IMR-90 (cell line): ENCODE data around the gene ARMC5. TPM values are rescaled to one million over a fixed set of nuclear protein-coding genes. Genes with fewer than 3 reads are reported as not detected.

ENCODE experiments used
- ATAC-seq: fragments of 200-7000 bp; cut with Tn5 transposase; 2 replicates; pipeline ENCODE4 v1.9.1; 2020; ENCODE audit warnings: low read depth, mild to moderate bottlenecking, moderate library complexity
- BruUV-seq: library from RNA; stranded (reverse); fragments of 400-500 nt; replicated peaks from 2 replicates; lab custom pipeline; 2021; lab: Mats Ljungman, UMichigan
- CTCF ChIA-PET: fragments of 300-600 bp; formaldehyde crosslinking; extraction: SDS; loops from one replicate; lab custom pipeline; 2021; ENCODE audit warnings: antibody characterized with exemption; lab: Yijun Ruan, JAX
- POLR2A ChIA-PET: fragments of 300-600 bp; sonication (Branson Sonifier 250); formaldehyde crosslinking; loops from one replicate; lab custom pipeline; 2022; ENCODE audit warnings: antibody characterized with exemption; ENCODE audit not compliant: unreplicated experiment; lab: Charles Lee
- DNase-seq: peaks from one replicate; pipeline ENCODE4 v3.0.0; 2013
- H2AFZ ChIP-seq: replicated peaks from 2 replicates; pipeline ENCODE3; 2013; ENCODE audit warnings: low read length, mild to moderate bottlenecking; ENCODE audit not compliant: poor library complexity
- H2AK5ac ChIP-seq: 2 replicates; pipeline ENCODE4 v1.6.1; 2013; ENCODE audit warnings: low read depth, low read length, inconsistent platforms
- H2AK9ac ChIP-seq: replicated peaks from 2 replicates; pipeline ENCODE3; 2013; ENCODE audit warnings: mild to moderate bottlenecking, low read depth, low read length, moderate library complexity; ENCODE audit not compliant: poor library complexity
- H2BK120ac ChIP-seq: 2 replicates; pipeline ENCODE4 v1.6.1; 2013; ENCODE audit warnings: low read depth, low read length, inconsistent platforms
- H2BK15ac ChIP-seq: 3 replicates; pipeline ENCODE4 v1.6.1; 2013; ENCODE audit warnings: low read depth, low read length, inconsistent platforms
- H2BK20ac ChIP-seq: 2 replicates; pipeline ENCODE4 v1.6.1; 2013; ENCODE audit warnings: low read depth, mild to moderate bottlenecking, inconsistent platforms, low read length, moderate library complexity
- H2BK5ac ChIP-seq: 2 replicates; pipeline ENCODE4 v1.6.1; 2013; ENCODE audit warnings: mild to moderate bottlenecking, low read depth, low read length, inconsistent platforms; ENCODE audit not compliant: poor library complexity, severe bottlenecking
- H3K14ac ChIP-seq: replicated peaks from 2 replicates; pipeline ENCODE4 v1.6.1; 2013; ENCODE audit warnings: low read depth, low read length, inconsistent platforms
- H3K18ac ChIP-seq: 2 replicates; pipeline ENCODE4 v1.6.1; 2013; ENCODE audit warnings: low read depth, low read length, control low read depth
- H3K23ac ChIP-seq: 2 replicates; pipeline ENCODE4 v1.6.1; 2013; ENCODE audit warnings: low read depth, low read length, inconsistent platforms
- H3K27ac ChIP-seq: 2 replicates; pipeline ENCODE4 v1.5.1; 2013; ENCODE audit warnings: mild to moderate bottlenecking, control low read depth, low read length; ENCODE audit not compliant: insufficient read depth
- H3K27me3 ChIP-seq: 2 replicates; pipeline ENCODE4 v1.6.1; 2013; ENCODE audit warnings: low read length; ENCODE audit not compliant: control insufficient read depth, insufficient read depth
- H3K36me3 ChIP-seq: 2 replicates; pipeline ENCODE4 v1.6.1; 2013; ENCODE audit warnings: low read length, mixed read lengths; ENCODE audit not compliant: control insufficient read depth, insufficient read depth
- H3K4ac ChIP-seq: 2 replicates; pipeline ENCODE4 v1.6.1; 2013; ENCODE audit warnings: low read depth, low read length, inconsistent platforms
- H3K4me1 ChIP-seq: 2 replicates; pipeline ENCODE4 v1.6.1; 2013; ENCODE audit warnings: low read length, mixed read lengths; ENCODE audit not compliant: control insufficient read depth, insufficient read depth
- H3K4me2 ChIP-seq: 2 replicates; pipeline ENCODE4 v1.6.1; 2013; ENCODE audit warnings: low read depth, mild to moderate bottlenecking, control low read depth, low read length, moderate library complexity
- H3K4me3 ChIP-seq: 2 replicates; pipeline ENCODE4 v1.5.1; 2013; ENCODE audit warnings: low read depth, mild to moderate bottlenecking, control low read depth, low read length, moderate library complexity; ENCODE audit not compliant: insufficient read depth
- H3K56ac ChIP-seq: 2 replicates; pipeline ENCODE4 v1.6.1; 2013; ENCODE audit warnings: low read length, inconsistent platforms; ENCODE audit not compliant: insufficient read depth; ENCODE audit errors: extremely low read depth
- H3K79me1 ChIP-seq, 2 experiments: 2 replicates each; pipeline ENCODE4 v1.6.1; 2013; ENCODE audit warnings: low read length in 2 of 2, inconsistent platforms in 1 of 2, low read depth in 1 of 2
- H3K9ac ChIP-seq: 2 replicates; pipeline ENCODE4 v1.6.1; 2013; ENCODE audit warnings: low read depth, low read length, control low read depth
- H3K9me1 ChIP-seq: 2 replicates; pipeline ENCODE4 v1.6.1; 2013; ENCODE audit warnings: low read length, inconsistent platforms; ENCODE audit not compliant: insufficient read depth
- H3K9me3 ChIP-seq: 2 replicates; pipeline ENCODE4 v1.6.1; 2013; ENCODE audit warnings: low read length; ENCODE audit not compliant: control insufficient read depth, insufficient read depth
- H4K20me1 ChIP-seq: 2 replicates; pipeline ENCODE4 v1.6.1; 2013; ENCODE audit warnings: low read length, inconsistent platforms; ENCODE audit not compliant: insufficient read depth
- H4K5ac ChIP-seq: 2 replicates; pipeline ENCODE4 v1.6.1; 2013; ENCODE audit warnings: mild to moderate bottlenecking, low read depth, low read length, control low read depth
- H4K8ac ChIP-seq, 2 experiments: 2 replicates each; pipeline ENCODE4 v1.6.1; 2013; ENCODE audit warnings: low read depth in 2 of 2, low read length in 2 of 2, control low read depth in 1 of 2, inconsistent platforms in 1 of 2
- H4K91ac ChIP-seq: 2 replicates; pipeline ENCODE4 v1.6.1; 2013; ENCODE audit warnings: low read depth, low read length, inconsistent platforms; ENCODE audit not compliant: insufficient read depth
- BHLHE40 ChIP-seq: fragments of 150-350 bp; IDR thresholded peaks from 2 replicates; pipeline ENCODE4 v1.6.1; 2016; ENCODE audit warnings: mild to moderate bottlenecking, low read depth, low read length
- CEBPB ChIP-seq: IDR thresholded peaks from 2 replicates; pipeline ENCODE4 v1.6.1; 2012; ENCODE audit warnings: low read depth, low read length, improper control_type of control experiment
- CHD1 ChIP-seq: IDR thresholded peaks from 2 replicates; pipeline ENCODE4 v1.6.1; 2012; ENCODE audit warnings: low read depth, low read length, improper control_type of control experiment
- CTCF ChIP-seq: conservative IDR thresholded peaks from 2 replicates; pipeline ENCODE4 v1.5.1; 2012; ENCODE audit warnings: mild to moderate bottlenecking, low read depth, low read length, improper control_type of control experiment
- ELK1 ChIP-seq: fragments of 150-350 bp; IDR thresholded peaks from 2 replicates; pipeline ENCODE4 v1.6.1; 2016; ENCODE audit warnings: low read depth, mild to moderate bottlenecking, low read length, moderate library complexity, borderline replicate concordance
- FOS ChIP-seq: fragments of 150-350 bp; IDR thresholded peaks from 2 replicates; pipeline ENCODE4 v1.6.1; 2016; ENCODE audit warnings: low read depth, low read length
- MAFK ChIP-seq: IDR thresholded peaks from 2 replicates; pipeline ENCODE4 v1.6.1; 2012; ENCODE audit warnings: low read depth, low read length, improper control_type of control experiment
- MAZ ChIP-seq: IDR thresholded peaks from 2 replicates; pipeline ENCODE4 v1.6.1; 2012; ENCODE audit warnings: low read depth, mild to moderate bottlenecking, low read length, improper control_type of control experiment, moderate library complexity, borderline replicate concordance
- MXI1 ChIP-seq: IDR thresholded peaks from 2 replicates; pipeline ENCODE4 v1.6.1; 2012; ENCODE audit warnings: low read depth, mild to moderate bottlenecking, low read length, moderate library complexity, borderline replicate concordance
- NFE2L2 ChIP-seq: fragments of 150-350 bp; IDR thresholded peaks from 2 replicates; pipeline ENCODE4 v1.6.1; 2016; ENCODE audit warnings: low read depth, mild to moderate bottlenecking, low read length
- POLR2A ChIP-seq: IDR thresholded peaks from 2 replicates; pipeline ENCODE4 v1.6.1; 2012; ENCODE audit warnings: mild to moderate bottlenecking, low read depth, low read length
- RAD21 ChIP-seq: IDR thresholded peaks from 2 replicates; pipeline ENCODE4 v1.6.1; 2012; ENCODE audit warnings: low read length, improper control_type of control experiment
- RCOR1 ChIP-seq: IDR thresholded peaks from 2 replicates; pipeline ENCODE4 v1.6.1; 2012; ENCODE audit warnings: mild to moderate bottlenecking, low read length, improper control_type of control experiment; ENCODE audit not compliant: insufficient replicate concordance
- RFX5 ChIP-seq: IDR thresholded peaks from 2 replicates; pipeline ENCODE4 v1.8.0; 2012; ENCODE audit warnings: low read depth, mild to moderate bottlenecking, low read length, moderate library complexity
- SMC3 ChIP-seq: fragments of 150-350 bp; IDR thresholded peaks from 2 replicates; pipeline ENCODE4 v1.6.1; 2016; ENCODE audit warnings: low read depth, mild to moderate bottlenecking, antibody characterized with exemption, low read length, moderate library complexity
- USF2 ChIP-seq: fragments of 150-350 bp; IDR thresholded peaks from 2 replicates; pipeline ENCODE4 v1.6.1; 2017; ENCODE audit warnings: mild to moderate bottlenecking, antibody characterized with exemption, low read length, low read depth
- WGBS, 2 experiments: methylation state at CpG; one replicate each; pipeline versions ENCODE4 v1.1.5 to v1.1.7; 2013; ENCODE audit warnings: missing lambda C conversion rate in 2 of 2; ENCODE audit not compliant: insufficient read length in 1 of 2; ENCODE audit errors: extremely low coverage in 2 of 2; 5-methylcytosine and 5-hydroxymethylcytosine counted together
- dilution Hi-C: fragments of 300-500 bp; cut with HindIII; formaldehyde crosslinking; loops from one replicate; pipeline ENCODE4 v1.14.3; 2018; ENCODE audit warnings: low sequenced_read_pairs; ENCODE audit not compliant: unreplicated experiment
- in situ Hi-C: fragments of 300-500 bp; cut with MboI; formaldehyde crosslinking; loops from 3 replicates; pipeline ENCODE4 v1.14.3; 2019; ENCODE audit warnings: low sequenced_read_pairs, inconsistent platforms, mixed read lengths
- intact Hi-C: fragments of 100-400 bp; cut with micrococcal nuclease; formaldehyde crosslinking; loops from 2 replicates; pipeline ENCODE4 v1.10.0; 2022
- polyA plus RNA-seq, 3 experiments: library from polyadenylated mRNA; depleted of rRNA; stranded (reverse); fragments of >200 nt; gene quantifications; 2 replicates each; pipeline ENCODE4 v1.2.3, GENCODE V29; 2012; ENCODE audit warnings: low replicate concordance in 1 of 3
- total RNA-seq: library from RNA; depleted of rRNA; stranded (reverse); fragments of >200 nt; gene quantifications from 2 replicates; pipeline ENCODE4 v1.2.3, GENCODE V29; 2012

The ARMC5 gene
- total and polyA plus RNA-seq, 2 of the 4 experiments (the other 2 are of a cell fraction), result 2.3 to 7.5 TPM

- Histone ChIP-seq H2AK9ac (no peak overlapping the region), H3K9me1 (peaks cover 5% of the 10 kb centered on the region), H4K20me1 (peaks cover 6% of the 10 kb centered on the region; the same call in 1 of the 2 replicates), H3K9me3 (no peaks in the 10 kb centered on the region), H3K9ac (no peak overlapping the region), H3K27ac (no peak overlapping the region), H4K5ac (no peak overlapping the region), H3K27me3 (peaks cover 7% of the 10 kb centered on the region; the same call in 1 of the 2 replicates), H2BK120ac (no peak overlapping the region), H2BK5ac (no peak overlapping the region), H2BK15ac (no peak overlapping the region), H3K4me1 (peaks cover 6% of the 10 kb centered on the region; the same call in 1 of the 2 replicates), H3K4me3 (no peak overlapping the region), H3K79me1 (no peaks in the 10 kb centered on the region), H2AFZ (no peak overlapping the region), H3K14ac (no peak overlapping the region), H2AK5ac (no peak overlapping the region), H3K4me2 (no peak overlapping the region), H3K23ac (no peak overlapping the region), H3K4ac (no peak overlapping the region), H4K91ac (no peak overlapping the region), H3K36me3 (peaks cover 2% of the 10 kb centered on the region; the same call in 1 of the 2 replicates), H4K8ac (no peak overlapping the region), H3K56ac (no peak overlapping the region), H2BK20ac (no peak overlapping the region), H3K18ac (no peak overlapping the region)
- ChIA-PET POLR2A (no interaction called here), CTCF (no interaction called here)
- ATAC-seq (no peak), DNase-seq (no peak)
- no TSS peak for BruUV-seq
- TF ChIP-seq CEBPB, result no peak
- TF ChIP-seq FOS, result no peak
- TF ChIP-seq NFE2L2, result no peak
- no peak for TF ChIP-seq MAFK
- no peak for TF ChIP-seq USF2
- no peak for TF ChIP-seq CTCF
- TF ChIP-seq SMC3, result no peak
- TF ChIP-seq ELK1, result no peak
- TF ChIP-seq BHLHE40, result no peak
- TF ChIP-seq RFX5, result no peak
- no peak for TF ChIP-seq MXI1
- TF ChIP-seq RCOR1, result no peak
- no peak for TF ChIP-seq RAD21
- TF ChIP-seq MAZ, result no peak
- no peak for TF ChIP-seq POLR2A
- no peak for TF ChIP-seq CHD1
- WGBS, 2 experiments, result 7% methylated on average over 5 of the region's 14 CpGs; no CpG with 5 or more reads in 1 of the 2 experiments
- dilution Hi-C loops, result no loop called here
- in situ Hi-C loops, result no loop called here
- intact Hi-C loops, result no loop called here
Observed at GRCh38 chr16:31484491-31485171, 25.3 kb downstream of the ARMC5 start.
